Umbilical cord (tissue), 2 donors: ENCODE data around the gene TNS3. TPM values are rescaled to one million over a fixed set of nuclear protein-coding genes. Genes with fewer than 3 reads are reported as not detected.

Experiments used
- DNase-seq: peaks from one replicate; pipeline ENCODE4 v3.0.0-alpha.2; 2015; ENCODE audit warnings: low spot score
- total RNA-seq: library from RNA; depleted of rRNA; stranded (reverse); fragments of >200 nt; gene quantifications from one replicate; pipeline ENCODE4 v1.2.3, GENCODE V29; 2014; ENCODE audit warnings: low replicate concordance; ENCODE audit not compliant: insufficient read depth

The TNS3 gene
- total RNA-seq, 1 donor from 2014 or later, result 73.9 TPM

DNA sequence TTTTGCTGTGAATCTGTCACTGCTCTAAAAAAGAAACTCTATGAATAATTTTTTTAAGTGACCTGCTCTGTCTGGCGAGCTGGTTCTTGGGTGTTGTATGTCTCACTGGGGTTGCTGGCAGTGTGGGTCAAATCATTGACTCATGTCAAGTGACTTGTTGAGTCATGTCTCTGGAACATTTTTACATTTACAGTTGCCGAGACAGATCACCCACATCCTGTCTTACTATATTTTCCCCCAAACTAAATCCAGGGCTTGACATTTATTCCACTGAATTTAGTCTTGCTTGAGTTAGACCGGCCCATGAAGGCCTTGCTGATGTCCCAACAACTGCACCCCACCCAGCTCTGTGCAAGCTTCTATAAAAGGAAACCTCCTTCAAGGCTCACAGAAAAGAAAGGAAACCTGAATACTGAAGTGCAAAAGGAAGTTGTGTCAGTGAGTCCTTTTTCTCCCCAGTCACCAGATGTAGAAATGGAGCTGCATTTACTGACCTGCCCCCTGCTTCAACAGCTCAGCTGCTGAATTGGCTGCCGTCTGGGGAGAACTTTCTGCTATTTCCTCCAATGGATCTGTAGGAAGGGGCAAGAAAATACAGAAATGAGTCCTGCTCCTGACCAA lies 290.3 kb downstream of the TNS3 start:
- peak; percentile 90 for DNase-seq

DNA sequence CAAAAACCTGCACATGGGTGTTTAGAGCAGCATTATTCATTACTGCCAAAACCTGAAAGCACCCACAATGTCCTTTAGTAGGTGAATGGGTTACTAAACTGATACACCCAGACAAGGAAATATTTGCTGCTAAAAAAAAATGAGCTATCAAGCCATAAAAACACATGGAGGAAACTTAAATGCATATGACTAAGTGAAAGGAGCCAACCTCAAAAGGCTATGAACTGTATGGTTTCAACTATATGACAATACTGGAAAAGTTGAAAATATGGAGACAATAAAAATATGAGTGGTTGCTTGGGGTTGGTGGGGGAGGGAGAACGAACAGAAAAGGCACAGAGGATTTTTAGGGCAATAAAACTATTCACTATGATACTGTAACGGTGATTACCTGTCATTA lies 291.0 kb downstream of the TNS3 start:
- DNase-seq, result no peak

DNA sequence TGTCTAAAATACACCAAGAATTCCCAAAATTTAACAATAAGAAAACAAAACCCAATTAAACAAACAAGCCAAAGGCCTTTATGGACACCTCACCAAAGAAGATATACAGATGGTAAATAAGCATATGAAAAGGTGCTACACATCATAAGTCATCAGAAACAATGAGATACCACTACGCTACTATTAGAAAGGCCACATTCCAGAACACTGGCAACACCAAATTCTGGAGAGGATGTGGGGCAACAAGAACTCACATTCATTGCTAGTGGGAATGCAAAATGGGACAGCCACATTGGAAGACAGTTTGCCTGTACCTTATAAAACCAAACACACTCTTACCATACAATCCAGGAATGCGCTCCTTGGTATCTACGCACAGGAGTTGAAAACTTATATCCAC lies 291.4 kb downstream of the TNS3 start:
- no peak for DNase-seq

DNA sequence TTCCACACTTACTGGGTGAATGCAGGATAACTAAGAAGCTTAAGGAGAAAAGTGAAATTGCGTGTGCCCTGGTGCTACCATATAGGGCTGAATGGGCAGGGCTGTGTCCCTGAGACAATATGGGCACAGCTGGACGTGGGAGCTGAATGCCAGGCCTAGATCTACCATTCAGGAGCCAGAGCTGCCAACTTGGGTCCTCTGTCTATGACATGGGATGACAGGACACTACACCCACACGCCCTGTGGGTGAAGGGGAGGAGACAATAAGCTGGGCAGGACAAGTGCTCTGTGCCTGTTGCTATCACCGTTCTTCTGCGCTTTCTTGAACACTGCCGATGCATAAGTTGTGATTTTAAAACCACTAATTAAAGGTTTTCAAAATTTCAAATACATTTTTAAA lies 293.9 kb downstream of the TNS3 start:
- no peak for DNase-seq

DNA sequence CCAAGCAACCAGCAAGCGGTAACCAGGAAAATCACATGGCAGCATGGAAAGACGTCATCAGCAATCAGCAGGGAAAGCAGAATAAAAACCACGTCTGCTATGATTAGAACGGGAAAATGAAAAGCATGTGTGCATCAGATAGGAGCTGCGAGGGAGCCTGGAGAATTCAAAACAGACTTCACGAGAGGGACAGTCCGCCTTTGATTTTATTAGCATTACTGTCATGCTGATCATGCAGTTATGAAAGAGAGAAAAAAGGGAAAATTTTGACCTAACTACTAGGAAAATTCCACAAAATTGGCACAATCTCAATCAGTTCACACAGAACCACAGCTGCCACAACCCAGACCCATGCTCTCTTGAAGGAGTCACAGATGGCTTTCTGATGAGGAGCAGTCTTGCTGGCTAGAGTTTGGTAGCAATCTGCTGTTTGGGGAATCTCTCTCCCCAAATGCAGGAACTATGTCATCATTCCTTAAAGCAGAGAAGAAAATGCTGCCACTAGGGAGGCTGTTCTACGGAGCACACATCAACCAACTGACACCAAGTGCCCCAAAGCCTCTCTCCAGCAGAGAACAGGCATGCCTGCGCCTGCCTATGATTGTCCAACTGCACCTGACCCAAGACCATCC lies 295.9 kb downstream of the TNS3 start:
- DNase-seq, result peak; percentile 78

DNA sequence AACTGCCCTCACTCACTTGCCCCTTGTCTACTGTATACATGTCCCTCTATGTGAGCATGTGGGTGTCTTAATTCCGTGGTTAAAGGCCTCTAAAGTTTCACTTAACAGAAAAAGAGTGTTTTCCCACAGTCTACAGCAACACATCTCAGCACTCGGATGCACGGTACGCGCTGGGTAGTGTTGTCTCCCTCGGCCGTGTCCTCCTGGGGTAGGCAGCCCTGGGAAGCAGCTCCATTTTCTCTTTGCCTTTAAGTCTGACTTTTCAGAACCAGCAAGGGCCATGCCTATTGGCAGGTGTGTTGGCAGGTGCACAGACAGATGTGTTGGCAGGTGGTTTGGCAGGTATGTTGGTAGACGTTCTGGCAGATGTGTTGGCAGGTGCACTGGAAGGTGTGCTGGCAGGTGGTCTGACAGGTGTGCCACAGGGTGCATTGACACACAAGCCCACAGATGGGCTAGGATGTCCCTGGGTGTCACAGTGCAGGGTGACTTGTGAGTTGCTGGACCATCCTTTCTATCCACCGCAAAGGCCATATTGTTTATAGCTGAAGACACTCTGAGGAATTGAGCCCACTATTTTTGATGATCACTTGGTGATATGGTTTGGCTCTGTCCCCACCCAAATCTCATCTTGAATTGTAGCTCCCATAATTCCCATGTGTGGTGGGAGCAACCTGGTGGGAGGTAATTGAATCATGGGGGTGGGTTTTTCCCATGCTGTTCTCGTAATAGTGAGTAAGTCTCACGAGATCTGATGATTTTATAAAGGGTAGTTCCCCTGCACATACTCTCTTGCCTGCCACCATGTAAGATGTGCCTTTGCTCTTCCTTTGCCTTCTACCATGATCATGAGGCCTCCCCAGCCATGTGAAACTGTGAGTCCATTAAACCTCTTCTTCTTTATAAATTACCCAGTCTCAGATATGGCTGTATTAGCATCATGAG lies 296.9 kb downstream of the TNS3 start:
- DNase-seq, result no peak

DNA sequence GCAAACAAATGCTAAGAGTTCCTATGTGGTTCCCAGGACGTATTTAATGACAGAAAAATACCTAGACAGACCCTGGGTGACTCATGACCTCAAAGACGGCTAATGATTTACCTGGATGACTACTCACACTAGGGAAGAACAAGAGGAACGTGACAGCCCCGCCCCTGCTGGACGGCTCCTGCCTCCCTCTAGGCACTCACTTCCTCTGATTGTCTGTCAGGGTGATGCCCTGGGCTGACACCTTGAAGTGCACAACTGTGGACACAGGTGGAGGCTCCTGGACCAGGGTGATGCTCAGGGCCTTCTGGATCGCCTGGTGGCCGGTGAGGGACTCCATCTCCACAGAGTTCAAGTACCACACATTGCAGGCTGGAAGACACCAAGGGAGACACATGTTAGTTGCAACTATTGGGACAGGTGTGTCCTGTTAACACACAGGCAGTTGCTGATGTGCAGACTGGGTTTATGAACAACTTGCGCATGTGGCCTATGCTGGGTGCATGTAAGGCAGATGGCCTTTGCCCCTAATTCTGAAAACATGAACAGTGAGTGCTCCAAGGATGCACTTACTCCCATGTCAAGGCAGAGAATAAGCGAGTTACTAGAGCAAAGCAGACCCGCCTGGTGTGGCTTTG lies 298.3 kb downstream of the TNS3 start:
- DNase-seq, result no peak

DNA sequence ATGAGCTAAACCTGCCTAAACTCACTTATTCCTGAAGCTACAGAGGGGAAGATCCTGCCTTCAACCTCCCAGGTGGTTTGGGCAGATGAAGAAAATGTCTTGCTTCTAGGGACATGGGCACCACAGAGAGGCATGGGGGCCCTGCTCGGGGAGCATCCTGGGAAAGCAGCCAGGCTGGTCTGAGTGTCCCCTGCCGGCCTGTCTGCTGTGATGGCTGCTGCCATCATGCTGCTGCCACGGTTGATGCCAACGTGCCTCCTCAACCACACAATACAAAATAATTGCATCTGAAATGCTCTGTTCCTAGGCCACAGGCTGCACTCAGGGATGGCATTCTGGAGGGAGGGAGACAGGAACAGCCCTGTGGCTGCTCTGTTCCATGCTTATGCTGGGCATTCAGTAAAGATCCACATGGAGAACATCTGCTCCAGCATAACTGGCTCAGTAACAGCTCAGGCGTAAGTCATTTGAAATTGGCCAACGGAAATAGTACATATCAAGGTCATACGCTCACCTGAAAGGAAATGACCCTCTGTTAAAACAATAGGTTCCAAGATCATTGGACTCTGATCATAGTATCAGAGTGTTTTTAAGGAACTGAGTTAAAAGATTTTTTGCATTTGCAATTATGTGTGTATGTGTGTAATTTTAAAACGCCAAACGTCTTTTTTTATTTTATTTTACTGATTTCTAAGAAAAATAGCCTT lies 299.0 kb downstream of the TNS3 start:
- DNase-seq, result no peak

DNA sequence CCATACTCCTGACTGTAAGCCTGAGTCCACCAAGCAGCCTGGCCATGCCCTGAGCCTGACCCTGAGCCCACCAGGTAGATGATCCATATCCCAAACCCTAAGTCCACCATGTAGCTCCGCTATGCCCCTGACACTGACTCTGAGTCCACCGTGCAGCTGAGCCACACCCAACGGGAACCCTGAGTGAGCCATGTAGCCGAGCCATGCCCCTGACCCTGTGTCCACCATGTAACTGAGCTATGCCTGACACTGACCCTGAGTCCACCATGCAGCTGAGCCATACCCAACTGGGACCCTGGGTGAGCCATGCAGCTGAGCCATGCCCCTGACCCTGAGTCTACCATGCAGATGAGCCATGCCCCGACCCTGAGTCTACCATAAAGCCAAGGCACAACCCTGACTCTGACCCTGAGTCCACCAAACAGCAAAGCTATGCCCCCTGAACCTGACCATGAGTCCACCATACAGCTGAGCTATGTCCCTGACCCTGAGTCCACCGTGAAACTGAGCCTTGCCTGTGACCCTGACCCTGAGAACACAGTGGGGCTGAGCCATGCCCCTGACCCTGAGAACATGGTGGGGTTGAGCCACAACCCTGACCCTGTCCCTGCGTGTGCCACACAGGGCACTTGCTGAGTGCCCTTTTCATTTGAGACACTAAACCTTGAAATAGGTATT lies 299.8 kb downstream of the TNS3 start:
- no peak for DNase-seq

DNA sequence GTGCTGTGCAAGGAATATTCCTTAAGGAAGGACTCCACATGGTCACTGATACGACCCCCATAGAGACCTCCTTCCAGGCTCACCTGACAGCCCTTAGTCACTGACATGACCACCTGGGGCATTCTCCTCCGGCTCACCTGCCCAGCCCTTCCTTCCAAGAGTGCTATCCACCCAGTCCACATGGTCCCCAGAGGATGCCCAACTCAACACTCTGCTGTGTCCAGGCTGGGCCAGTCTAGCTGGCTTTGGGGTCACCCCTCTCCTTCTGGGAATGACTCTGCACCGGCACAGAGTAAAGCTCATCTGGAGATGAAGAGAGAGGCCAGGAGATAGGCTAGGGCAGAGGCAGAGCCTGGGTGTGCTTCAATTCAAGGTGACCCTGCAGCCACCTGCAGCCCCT lies 300.8 kb downstream of the TNS3 start:
- no peak for DNase-seq

DNA sequence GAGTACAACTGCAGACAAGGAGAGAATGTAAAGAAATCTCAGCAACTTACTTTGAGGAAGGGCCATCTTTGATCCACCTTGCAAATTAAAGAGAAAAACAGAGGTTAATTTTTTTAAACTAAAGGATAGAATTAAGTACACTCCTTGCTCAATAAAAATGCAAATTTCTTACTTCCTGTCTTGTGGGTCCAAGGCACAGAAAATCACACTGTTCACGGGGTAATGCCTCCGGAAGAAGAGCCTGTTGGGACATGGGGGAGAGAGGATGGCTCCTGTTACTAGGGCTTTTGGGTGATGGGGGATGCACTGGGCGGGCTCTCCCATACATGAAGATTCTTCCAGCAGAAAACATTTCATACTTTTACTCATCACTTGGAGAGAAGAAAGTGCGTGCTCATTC lies 301.8 kb downstream of the TNS3 start:
- no peak for DNase-seq

DNA sequence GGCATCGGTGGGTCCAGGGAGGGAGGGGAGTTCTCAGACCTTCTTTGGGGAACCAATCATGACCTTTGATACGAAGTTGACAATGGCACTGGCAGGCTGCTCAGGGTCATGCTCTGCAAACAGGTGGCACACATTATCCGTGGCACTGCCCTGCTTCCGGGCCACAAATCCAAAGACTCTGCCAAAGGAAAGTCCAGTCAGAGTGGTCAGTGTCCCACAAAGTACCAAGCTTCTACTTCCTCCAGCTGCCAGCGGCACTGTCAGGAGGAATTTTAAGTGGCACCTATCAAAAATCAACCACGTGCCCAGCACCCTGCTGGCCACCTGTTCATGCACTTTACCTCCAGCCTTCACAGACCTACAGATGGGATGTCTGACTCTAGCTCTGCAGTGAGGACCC lies 303.9 kb downstream of the TNS3 start:
- DNase-seq, result no peak

DNA sequence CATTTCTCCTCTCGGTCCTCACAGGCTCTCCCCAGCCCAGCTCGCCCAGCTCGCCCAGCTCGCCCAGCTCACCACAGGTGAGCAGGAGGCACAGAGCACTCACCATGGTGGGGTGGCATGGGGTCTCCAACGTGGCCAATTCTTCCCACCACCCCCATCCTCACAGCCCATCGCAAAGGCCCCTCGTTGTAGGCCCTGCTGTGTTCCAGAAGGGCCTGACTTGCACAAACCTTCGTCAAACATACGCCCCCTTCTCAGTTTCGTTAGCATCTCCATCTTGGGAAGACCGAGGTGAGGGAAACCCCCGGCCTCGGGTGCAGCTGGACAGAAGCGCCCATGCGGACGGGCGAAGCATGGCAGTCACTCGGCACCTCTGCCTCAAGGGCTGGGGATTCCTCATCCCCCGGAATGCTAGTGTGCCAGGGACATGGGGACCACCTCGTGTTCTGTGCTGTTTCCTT lies 304.6 kb downstream of the TNS3 start:
- DNase-seq, result no peak

DNA sequence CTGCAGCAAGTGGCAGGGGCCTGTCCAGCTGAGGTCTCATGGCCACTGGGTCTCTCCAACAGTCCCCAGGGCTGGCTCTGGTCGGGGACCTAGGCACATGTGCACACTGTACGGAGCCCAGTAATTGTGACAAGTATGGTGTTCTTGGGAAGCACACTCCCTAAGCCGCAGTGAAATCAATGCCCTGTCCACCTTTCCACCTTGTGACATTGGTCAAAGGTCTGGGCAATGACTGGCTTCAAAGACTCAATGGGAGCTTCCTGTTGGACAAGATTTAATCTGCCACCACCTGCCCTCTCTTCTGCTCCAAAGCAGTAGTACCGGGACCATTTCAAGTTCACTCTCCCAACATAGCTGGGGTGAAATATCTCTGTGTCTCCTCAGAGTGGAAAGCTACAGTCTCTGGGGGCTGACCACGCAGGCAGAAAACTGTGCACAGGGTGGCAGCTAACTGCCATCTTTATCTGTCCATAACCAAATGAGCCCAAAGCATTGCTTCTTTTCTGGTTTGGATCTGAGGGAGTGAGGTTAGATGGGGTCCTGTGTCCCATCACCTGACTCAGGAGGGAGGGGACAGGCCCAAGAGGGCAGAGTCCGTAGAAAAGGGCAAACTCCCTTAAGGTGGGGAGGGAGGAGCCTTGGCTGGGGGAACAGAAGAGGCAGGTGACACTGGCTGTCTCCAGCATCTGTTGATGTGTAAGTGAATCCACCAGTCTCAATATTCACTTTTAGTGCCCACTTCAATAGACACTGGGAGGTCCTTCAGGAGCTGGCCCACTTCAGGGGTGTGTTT lies 307.7 kb downstream of the TNS3 start:
- no peak for DNase-seq

DNA sequence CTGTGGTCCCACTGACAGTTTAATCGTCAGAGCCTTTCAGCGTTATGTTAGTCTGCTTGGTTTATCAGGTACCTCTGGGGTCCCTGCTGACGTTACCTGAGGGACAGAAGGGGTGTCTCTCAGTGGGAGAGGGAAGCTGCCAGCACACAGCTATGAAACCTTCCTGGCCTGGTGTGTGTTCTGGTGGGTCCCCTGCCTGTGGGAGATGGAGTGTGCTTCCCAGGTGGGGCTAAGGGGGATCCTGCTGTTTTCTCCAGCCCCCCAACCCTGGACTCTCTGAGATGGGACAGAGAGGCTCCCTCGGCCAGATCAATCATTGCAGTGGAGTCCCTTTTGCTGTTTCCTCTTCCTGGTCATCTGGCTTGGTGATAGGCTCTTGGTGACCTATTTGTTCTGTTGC lies 308.8 kb downstream of the TNS3 start:
- no peak for DNase-seq

DNA sequence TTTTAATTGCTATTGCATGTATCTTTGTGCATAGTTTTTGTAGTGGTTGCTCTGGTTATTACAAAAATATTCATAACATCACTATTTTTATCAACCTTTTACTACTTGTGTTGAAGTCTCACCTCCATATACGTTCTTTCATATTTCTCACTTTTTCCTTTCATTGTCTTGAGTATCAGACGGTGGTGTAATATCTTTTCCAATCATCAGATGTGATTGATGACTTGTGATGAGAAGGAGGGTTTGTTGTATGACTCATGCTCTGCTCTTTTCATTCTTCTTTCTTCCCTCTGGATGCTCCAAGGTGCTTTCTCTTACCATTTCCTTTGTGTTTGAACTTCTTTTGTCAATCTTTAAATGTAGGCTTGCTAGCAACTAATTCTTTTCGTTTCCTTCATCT lies 310.2 kb downstream of the TNS3 start:
- DNase-seq, result no peak

DNA sequence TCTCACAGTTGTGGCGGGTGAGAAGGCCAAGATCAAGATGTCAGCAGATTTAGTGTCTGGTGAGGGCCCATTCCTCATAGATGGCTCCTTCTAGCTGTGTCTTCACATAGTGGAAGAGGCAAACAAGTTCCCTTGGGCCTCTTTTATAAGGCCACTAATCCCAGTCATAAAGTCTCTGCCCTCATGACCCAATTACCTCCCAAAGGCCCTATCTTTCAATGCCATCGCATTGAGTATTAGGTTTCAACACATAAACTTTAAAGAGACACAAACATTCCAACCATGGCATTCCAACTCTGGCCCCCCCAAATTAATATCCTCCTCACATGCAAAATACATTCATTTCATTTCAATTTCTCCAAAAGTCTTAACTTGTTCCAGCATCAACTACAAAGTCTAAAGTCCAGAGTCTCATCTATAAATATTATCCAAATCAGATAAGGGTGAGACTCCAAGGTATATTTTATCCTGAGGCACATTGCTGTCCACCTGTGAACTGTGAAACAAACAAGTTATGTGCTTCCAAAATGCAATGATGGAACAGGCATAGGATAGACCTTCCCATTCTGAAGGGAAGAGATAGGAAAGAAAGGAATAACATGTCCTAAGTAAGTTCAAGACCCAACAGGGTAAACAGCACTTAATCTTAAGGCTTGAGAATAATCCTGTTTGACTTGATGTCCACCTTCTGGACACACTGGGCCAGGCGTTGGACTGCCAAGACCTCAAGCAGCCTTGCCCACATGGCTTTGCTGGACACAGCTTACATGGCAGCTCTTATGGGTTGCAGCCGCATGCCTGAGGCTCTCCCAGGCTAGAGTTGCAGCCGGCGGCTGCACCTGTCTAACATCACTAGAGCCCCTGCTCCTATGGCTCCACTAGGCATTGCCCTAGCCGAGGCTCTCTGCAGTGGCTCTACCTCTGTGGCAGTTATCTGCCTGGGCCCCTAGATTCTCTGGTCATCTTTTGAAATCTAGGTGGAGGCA lies 312.8 kb downstream of the TNS3 start:
- DNase-seq, result no peak

DNA sequence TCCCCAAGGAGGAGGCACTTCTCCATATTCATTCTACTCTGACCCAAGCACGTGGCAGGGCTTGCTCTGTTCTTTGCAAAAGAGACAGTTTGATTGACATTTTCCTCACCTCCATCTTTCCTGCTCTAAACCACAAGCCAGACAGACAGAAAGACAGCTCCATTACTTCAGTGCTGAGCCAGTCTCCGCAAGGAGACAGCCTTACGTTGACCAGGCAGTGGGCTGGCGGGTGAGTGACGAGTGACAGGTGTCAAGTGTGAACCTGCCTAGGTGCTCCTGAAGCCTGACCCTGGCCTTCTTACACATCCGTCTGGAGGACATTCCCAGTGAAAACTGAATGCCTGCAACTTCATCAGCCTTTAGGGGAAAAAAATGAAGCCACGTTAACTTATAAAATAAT lies 314.6 kb downstream of the TNS3 start:
- DNase-seq, result no peak

DNA sequence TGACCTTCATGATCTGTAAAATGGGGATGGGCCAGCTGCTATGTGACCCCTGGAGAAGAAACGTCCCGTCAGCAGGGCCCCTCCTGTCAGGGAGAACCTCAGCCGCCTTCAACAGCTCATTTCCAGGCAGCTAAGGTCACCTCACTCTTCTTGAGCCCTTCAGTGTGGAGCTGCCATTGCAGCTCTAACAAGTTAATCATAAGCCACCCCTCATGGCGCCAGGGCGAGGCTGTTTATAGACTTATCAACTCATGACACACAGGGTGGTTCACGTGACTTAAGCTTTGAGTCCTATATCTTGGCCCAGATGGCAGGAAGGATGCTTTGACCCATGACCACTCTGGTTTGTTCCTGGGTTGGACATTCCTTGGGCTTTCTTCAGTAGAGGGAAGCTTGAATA lies 315.1 kb downstream of the TNS3 start:
- peak; percentile 11 for DNase-seq
